Natural killer cell treated with Interleukin-12 subunit alpha and Interleukin-12 subunit beta and Interleukin-15 and Interleukin-18, amount 100 ng/mL, for 72 hours (primary cell): ENCODE measurements around the gene UCHL5. TPM values are rescaled to one million over a fixed set of nuclear protein-coding genes. Genes with fewer than 3 reads are reported as not detected.

ENCODE experiments used
- ATAC-seq, 2 donors: fragments of 150-1000 bp; cut with Tn5 transposase in 1 of 2; sonication (Bioruptor Pico), chemical (Tn5 transposase) in 1 of 2; 2 replicates each; pipeline ENCODE4 v1.10.0; 2021
- DNase-seq: peaks from one replicate; pipeline ENCODE4 v3.0.0; 2022; ENCODE audit warnings: low spot score
- H3K27ac Mint-ChIP-seq, 2 donors: 1 replicate in 1 of 2; 2 replicates in 1 of 2; pipeline ENCODE4 v1.8.0; 2022; ENCODE audit warnings: mixed read lengths in 2 of 2, mild to moderate bottlenecking in 1 of 2, moderate library complexity in 1 of 2
- H3K27me3 Mint-ChIP-seq, 2 donors: 1 replicate in 1 of 2; 2 replicates in 1 of 2; pipeline ENCODE4 v1.8.0; 2022; ENCODE audit warnings: mixed read lengths in 2 of 2
- H3K36me3 Mint-ChIP-seq: one replicate; pipeline ENCODE4 v1.8.0; 2022; ENCODE audit warnings: mixed read lengths
- H3K4me1 Mint-ChIP-seq, 2 donors: 1 replicate in 1 of 2; 2 replicates in 1 of 2; pipeline ENCODE4 v1.8.0; 2022; ENCODE audit warnings: low read depth in 2 of 2, mixed read lengths in 2 of 2, mild to moderate bottlenecking in 1 of 2
- H3K4me3 Mint-ChIP-seq: one replicate; pipeline ENCODE4 v1.8.0; 2022; ENCODE audit warnings: mixed read lengths
- H3K9me3 Mint-ChIP-seq: 2 replicates; pipeline ENCODE4 v1.8.0; 2022; ENCODE audit warnings: mixed read lengths
- total RNA-seq, 2 donors: library from RNA; stranded (reverse); gene quantifications; one replicate each; pipeline ENCODE4 v1.2.3, GENCODE V29; 2022

Gene UCHL5
- total RNA-seq, 2 donors from 2014 or later: 67.9 to 76.8 TPM

- Mint-ChIP-seq H3K4me3 (no peak overlapping the region), H3K36me3 (no peaks in the 10 kb centered on the region)
- no peak for ATAC-seq
These were observed 96.3 kb downstream of the UCHL5 start for GRCh38 chr1:192962901-192963300.

More at GRCh38 chr1:192962901-192963300, 96.3 kb downstream of the UCHL5 start:
- peaks cover 0 to 19% of the 10 kb centered on the region in 2 donors for H3K4me1 Mint-ChIP-seq
- no peaks in the 10 kb centered on the region for H3K27me3 Mint-ChIP-seq
- no peaks in the 10 kb centered on the region for H3K9me3 Mint-ChIP-seq
- no peak overlapping the region for H3K27ac Mint-ChIP-seq
- DNase-seq: no peak

Other genes with a start within 250 kb of the UCHL5 start
- 10 to 100 TPM; 60.6 to 74.0 TPM for gene RO60, start 252 bp upstream of the UCHL5 start, total RNA-seq
- 10 to 100 TPM; 22.9 to 23.6 TPM for gene GLRX2, start 46.1 kb upstream of the UCHL5 start, total RNA-seq
- gene CDC73, start 62.7 kb upstream of the UCHL5 start, total RNA-seq: 10 to 100 TPM; 71.8 to 76.5 TPM
- not detected for gene B3GALT2, start 127.3 kb upstream of the UCHL5 start, total RNA-seq